Suprapubic skin (tissue), 4 donors: ENCODE measurements around the gene PNCK. TPM values are rescaled to one million over a fixed set of nuclear protein-coding genes. Genes with fewer than 3 reads are reported as not detected.

Source experiments
- DNase-seq, 2 donors: peaks; one replicate each; pipeline ENCODE4 v3.0.0-alpha.2; 2019; ENCODE audit warnings: low spot score in 2 of 2
- H3K27ac ChIP-seq: fragments of 200-600 bp; sonication (generic); one replicate; pipeline ENCODE4 v1.5.1; 2019
- H3K27me3 ChIP-seq: fragments of 200-600 bp; sonication (generic); one replicate; pipeline ENCODE4 v1.5.1; 2019
- H3K36me3 ChIP-seq: fragments of 200-600 bp; sonication (generic); one replicate; pipeline ENCODE4 v1.5.1; 2019
- H3K4me1 ChIP-seq: fragments of 200-600 bp; sonication (generic); one replicate; pipeline ENCODE4 v1.5.1; 2019
- H3K4me3 ChIP-seq: fragments of 200-600 bp; sonication (generic); one replicate; pipeline ENCODE4 v1.5.1; 2019; ENCODE audit warnings: mild to moderate bottlenecking
- H3K9me3 ChIP-seq: fragments of 200-600 bp; sonication (generic); one replicate; pipeline ENCODE4 v1.5.1; 2019
- EP300 ChIP-seq: sonication (generic); formaldehyde crosslinking; IDR thresholded peaks from one replicate; pipeline ENCODE4 v1.6.1; 2017; ENCODE audit warnings: antibody characterized with exemption
- POLR2A ChIP-seq, 2 donors: fragments of 450-650 bp; IDR thresholded peaks; one replicate each; pipeline ENCODE4 v1.6.1; 2017; ENCODE audit warnings: antibody characterized with exemption in 2 of 2, mild to moderate bottlenecking in 2 of 2, moderate library complexity in 2 of 2
- POLR2AphosphoS5 ChIP-seq, 3 donors: sonication (generic); formaldehyde crosslinking; IDR thresholded peaks; one replicate each; pipeline ENCODE4 v1.6.1; 2017; ENCODE audit warnings: antibody characterized with exemption in 3 of 3
- WGBS: methylation state at CpG from one replicate; pipeline ENCODE4 v1.1.5; 2018; 5-methylcytosine and 5-hydroxymethylcytosine counted together
- total RNA-seq, 4 donors: library from RNA; depleted of rRNA; stranded (reverse); fragments of >200 nt; gene quantifications; one replicate each; pipeline ENCODE4 v1.1.0, GENCODE V29; 2016
- TF ChIP-seq, protein P1 (sequence below), 2 donors: fragments of 200-600 bp in 1 of 2; fragments of 450-650 bp in 1 of 2; sonication (generic) in 1 of 2; IDR thresholded peaks; one replicate each; pipeline ENCODE4 v1.5.1; 2016 to 2019; ENCODE audit warnings: antibody characterized with exemption in 2 of 2, mild to moderate bottlenecking in 1 of 2, moderate library complexity in 1 of 2

PNCK gene
- total RNA-seq, 4 donors from 2014 or later, result 1.2 to 1.8 (median 1.4) TPM

DNA sequence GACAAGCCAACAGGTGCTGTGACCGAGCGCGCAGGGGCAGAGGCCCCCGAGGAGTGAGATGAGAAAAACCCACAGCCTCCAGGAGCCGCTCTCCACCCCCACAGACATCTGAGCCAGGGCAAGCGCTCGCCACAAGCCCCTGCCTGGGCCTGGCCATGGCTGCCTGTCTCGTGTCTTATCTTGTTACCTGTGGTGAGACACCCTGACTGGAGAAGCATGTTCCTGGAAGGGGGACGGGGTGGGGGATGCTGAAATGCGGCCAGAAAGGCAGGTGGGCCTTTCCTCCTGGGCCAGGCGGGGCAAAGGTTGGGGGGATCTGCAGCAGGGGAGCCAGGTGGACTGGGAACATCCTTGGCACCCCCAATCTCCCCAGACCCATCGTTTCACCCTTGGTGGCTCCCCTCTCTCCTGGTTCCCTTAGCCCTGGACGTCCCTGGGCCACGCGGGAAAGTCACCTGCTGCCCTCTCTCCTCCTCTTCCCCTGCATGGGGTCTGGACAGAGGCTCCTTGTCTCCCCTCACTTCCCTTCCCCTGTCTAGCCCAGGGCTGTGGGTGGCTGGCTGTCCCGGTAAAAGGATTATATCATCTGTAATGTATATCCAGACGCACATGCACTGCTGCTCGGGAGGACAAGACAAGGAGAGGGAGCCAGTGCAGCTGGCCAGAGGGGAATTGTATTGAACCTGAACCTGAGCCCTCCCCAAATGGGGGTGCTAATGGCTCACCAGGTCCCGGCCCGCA lies 35.0 kb downstream of the PNCK start:
- H3K27ac ChIP-seq, result no peak overlapping the region
- DNase-seq, result no peak
- H3K36me3 ChIP-seq, result no peaks in the 10 kb centered on the region
- WGBS, result 62% methylated on average over 14 of the region's 20 CpGs
- H3K27me3 ChIP-seq, result peaks cover 37% of the 10 kb centered on the region
- H3K9me3 ChIP-seq, result no peaks in the 10 kb centered on the region
- H3K4me1 ChIP-seq, result peaks cover 15% of the 10 kb centered on the region
- no peak overlapping the region for H3K4me3 ChIP-seq
- TF ChIP-seq, protein P1, sequence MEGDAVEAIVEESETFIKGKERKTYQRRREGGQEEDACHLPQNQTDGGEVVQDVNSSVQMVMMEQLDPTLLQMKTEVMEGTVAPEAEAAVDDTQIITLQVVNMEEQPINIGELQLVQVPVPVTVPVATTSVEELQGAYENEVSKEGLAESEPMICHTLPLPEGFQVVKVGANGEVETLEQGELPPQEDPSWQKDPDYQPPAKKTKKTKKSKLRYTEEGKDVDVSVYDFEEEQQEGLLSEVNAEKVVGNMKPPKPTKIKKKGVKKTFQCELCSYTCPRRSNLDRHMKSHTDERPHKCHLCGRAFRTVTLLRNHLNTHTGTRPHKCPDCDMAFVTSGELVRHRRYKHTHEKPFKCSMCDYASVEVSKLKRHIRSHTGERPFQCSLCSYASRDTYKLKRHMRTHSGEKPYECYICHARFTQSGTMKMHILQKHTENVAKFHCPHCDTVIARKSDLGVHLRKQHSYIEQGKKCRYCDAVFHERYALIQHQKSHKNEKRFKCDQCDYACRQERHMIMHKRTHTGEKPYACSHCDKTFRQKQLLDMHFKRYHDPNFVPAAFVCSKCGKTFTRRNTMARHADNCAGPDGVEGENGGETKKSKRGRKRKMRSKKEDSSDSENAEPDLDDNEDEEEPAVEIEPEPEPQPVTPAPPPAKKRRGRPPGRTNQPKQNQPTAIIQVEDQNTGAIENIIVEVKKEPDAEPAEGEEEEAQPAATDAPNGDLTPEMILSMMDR (IDR thresholded peaks at IDR 0.05), result no peak
- TF ChIP-seq POLR2AphosphoS5 (IDR thresholded peaks at IDR 0.05), result no peak
- TF ChIP-seq EP300, result no peak
- TF ChIP-seq POLR2A (IDR thresholded peaks at IDR 0.05), result no peak

DNA sequence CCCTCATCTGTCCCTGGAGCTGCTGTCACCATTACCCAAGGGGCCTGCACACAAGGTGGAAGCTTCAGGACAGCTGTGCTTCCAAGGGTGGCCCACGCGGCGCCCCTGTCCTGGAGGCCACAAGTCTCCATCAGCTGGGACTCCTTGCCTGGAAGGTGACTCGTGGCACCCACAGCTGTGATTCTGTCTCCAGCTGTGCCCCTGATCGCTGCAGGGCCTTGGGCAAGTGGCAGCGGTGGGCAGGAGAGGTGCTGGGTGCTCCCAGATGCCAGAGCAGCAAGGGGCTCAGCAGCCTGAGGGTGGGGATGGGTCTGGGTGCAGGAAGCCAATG lies 35.6 kb downstream of the PNCK start:
- H3K9me3 ChIP-seq, result no peaks in the 10 kb centered on the region
- peaks cover 31% of the 10 kb centered on the region for H3K27me3 ChIP-seq
- no peaks in the 10 kb centered on the region for H3K36me3 ChIP-seq
- TF ChIP-seq, protein P1 (IDR thresholded peaks at IDR 0.05), result no peak
- no peak for TF ChIP-seq POLR2AphosphoS5 (IDR thresholded peaks at IDR 0.05)
- no peak for TF ChIP-seq EP300
- no peak for DNase-seq
- WGBS, result no CpG with 5 or more reads among the region's 6 CpGs
- H3K27ac ChIP-seq, result no peak overlapping the region
- no peak overlapping the region for H3K4me3 ChIP-seq
- peaks cover 11% of the 10 kb centered on the region for H3K4me1 ChIP-seq

DNA sequence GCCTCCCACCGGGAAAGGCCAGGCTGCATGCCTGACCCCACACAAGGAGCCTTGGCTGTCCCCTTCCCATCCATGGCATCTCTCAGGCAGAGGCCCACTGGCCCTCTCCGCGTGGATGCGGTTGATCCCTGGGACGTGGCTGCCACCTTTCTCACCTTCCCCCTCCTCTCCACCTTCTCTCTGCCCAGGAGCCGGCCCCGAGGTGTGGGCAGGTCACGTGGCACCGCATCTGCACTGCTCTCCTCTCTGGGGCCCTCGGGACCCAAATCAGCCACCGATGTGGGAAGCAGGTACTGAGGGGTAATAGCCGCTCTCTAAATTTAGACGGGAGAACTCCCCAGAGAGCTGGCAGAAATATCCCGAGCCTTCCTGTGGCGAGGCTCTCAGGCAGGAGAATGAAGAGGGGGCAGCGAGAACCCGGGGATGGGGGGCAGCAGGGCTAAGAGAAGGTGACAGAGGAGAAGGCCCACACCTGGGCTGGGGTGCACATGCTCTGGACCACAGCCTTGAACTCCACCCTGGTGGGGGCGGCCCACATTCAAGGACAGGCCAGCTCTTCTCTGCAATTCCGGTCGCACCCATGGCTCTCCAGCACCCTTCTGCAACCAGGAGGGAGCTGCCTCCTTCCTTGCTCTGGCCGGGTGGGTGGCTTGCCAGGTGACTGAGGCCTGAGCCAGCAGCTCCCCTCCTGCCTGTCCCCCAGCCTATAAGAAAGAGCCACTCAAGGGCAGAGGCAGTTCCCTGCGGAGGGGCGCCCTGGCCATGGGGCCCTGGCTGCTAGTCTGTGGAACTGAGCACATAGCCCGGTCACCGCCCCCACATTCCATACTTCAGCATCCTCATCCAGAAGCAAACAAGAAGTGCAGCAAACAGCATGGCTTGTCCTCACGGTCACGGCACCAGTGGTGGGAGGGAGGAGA lies 36.2 kb downstream of the PNCK start:
- DNase-seq, result no peak
- peaks cover 7% of the 10 kb centered on the region for H3K4me1 ChIP-seq

DNA sequence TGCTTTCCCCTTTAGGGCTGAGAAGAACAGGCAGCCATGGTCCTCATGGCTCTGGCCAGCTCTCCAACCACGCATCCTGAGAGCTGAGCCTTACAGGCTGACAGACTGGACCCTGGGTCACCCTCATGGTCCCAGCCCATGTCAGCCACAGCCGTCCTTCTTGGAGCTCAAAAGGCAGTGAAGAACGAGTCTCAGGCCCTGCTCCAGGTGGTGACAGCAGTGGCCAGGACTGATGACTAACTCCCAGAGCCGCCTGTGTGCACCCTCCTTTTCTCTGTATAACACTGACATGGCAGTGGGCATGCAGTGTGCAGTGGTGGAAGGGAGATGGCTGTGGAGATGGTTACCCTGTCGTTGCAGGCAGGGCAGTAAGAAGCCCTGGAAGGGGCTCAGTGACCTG lies 36.9 kb downstream of the PNCK start:
- Histone ChIP-seq H3K36me3 (no peaks in the 10 kb centered on the region), H3K27ac (no peak overlapping the region), H3K4me1 (peaks cover under 1% of the 10 kb centered on the region), H3K27me3 (peaks cover 18% of the 10 kb centered on the region), H3K4me3 (no peak overlapping the region), H3K9me3 (no peaks in the 10 kb centered on the region)
- no peak for DNase-seq
- no CpG with 5 or more reads among the region's 5 CpGs for WGBS
- TF ChIP-seq EP300, result no peak
- no peak for TF ChIP-seq POLR2A (IDR thresholded peaks at IDR 0.05)
- no peak for TF ChIP-seq POLR2AphosphoS5 (IDR thresholded peaks at IDR 0.05)
- TF ChIP-seq, protein P1 (IDR thresholded peaks at IDR 0.05), result no peak

More for the DNA sequence above, 36.2 kb downstream of the PNCK start:
- Histone ChIP-seq H3K4me3 (no peak overlapping the region), H3K27me3 (peaks cover 25% of the 10 kb centered on the region), H3K36me3 (no peaks in the 10 kb centered on the region), H3K27ac (no peak overlapping the region), H3K9me3 (no peaks in the 10 kb centered on the region)
- TF ChIP-seq POLR2A (IDR thresholded peaks at IDR 0.05), result no peak
- TF ChIP-seq, protein P1 (IDR thresholded peaks at IDR 0.05), result no peak
- no peak for TF ChIP-seq EP300
- no peak for TF ChIP-seq POLR2AphosphoS5 (IDR thresholded peaks at IDR 0.05)
- 82% methylated on average over 22 of the region's 27 CpGs for WGBS
